ENCODE data around the gene XXYLT1. TPM values are rescaled to one million over a fixed set of nuclear protein-coding genes. Genes with fewer than 3 reads are reported as not detected.

The XXYLT1 gene
- total and polyA plus RNA-seq, 9 of the 15 experiments (the other 6 are each of a cell fraction or from before 2014, with no cell fraction given) = 1.9 to 18.9 (median 15.0) TPM

- TF ChIP-seq TSC22D4 (tag; IDR thresholded peaks at IDR 0.05) = no peak
- TF ChIP-seq ZBTB8A (IDR thresholded peaks at IDR 0.05; ENCODE audit: partially characterized antibody) = no peak
- TF ChIP-seq ZNF395 (CRISPR knock-in tag; IDR thresholded peaks at IDR 0.05) = peak; percentile 93
- no peak for TF ChIP-seq BRF1 (IDR thresholded peaks at IDR 0.05; ENCODE audit: borderline replicate concordance, extremely low read depth, insufficient read length)
- peak; percentile 26; the same call in 1 of the 2 replicates for TF ChIP-seq CREM (IDR thresholded peaks at IDR 0.05; ENCODE audit: low read depth)
- TF ChIP-seq TOE1 (IDR thresholded peaks at IDR 0.05; ENCODE audit: borderline replicate concordance) = no peak
- no peak for TF ChIP-seq TOE1 (CRISPR knock-in tag; IDR thresholded peaks at IDR 0.05; ENCODE audit: borderline replicate concordance, low read depth)
- TF ChIP-seq ARHGAP35 (IDR thresholded peaks at IDR 0.05; ENCODE audit: partially characterized antibody) = no peak
- TF ChIP-seq BHLHE40 (IDR thresholded peaks at IDR 0.05; ENCODE audit: low read length) = no peak
- TF ChIP-seq E2F8 (IDR thresholded peaks at IDR 0.05; ENCODE audit: low read depth, partially characterized antibody) = no peak
- TF ChIP-seq NCOA1 (IDR thresholded peaks at IDR 0.05; ENCODE audit: low read depth) = no peak
- no peak for TF ChIP-seq E2F1 (CRISPR knock-in tag; IDR thresholded peaks at IDR 0.05)
- no peak for TF ChIP-seq CBFB (CRISPR knock-in tag; IDR thresholded peaks at IDR 0.05)
- TF ChIP-seq BACH1 (tag; IDR thresholded peaks at IDR 0.05) = peak; percentile 62; the same call in 1 of the 2 replicates
- TF ChIP-seq MAFK (IDR thresholded peaks at IDR 0.05; ENCODE audit: low read length) = no peak
- peak; percentile 32 for TF ChIP-seq CREB1 (IDR thresholded peaks at IDR 0.05)
- no peak for TF ChIP-seq CREB1 (CRISPR knock-in tag; IDR thresholded peaks at IDR 0.05)
- no peak for TF ChIP-seq THRA (IDR thresholded peaks at IDR 0.05)
- TF ChIP-seq EWSR1 (IDR thresholded peaks at IDR 0.05; ENCODE audit: borderline replicate concordance, low read depth, partially characterized antibody) = no peak
- no peak for TF ChIP-seq ZFP30 (CRISPR knock-in tag; IDR thresholded peaks at IDR 0.05; ENCODE audit: borderline replicate concordance)
- TF ChIP-seq CBX3 (IDR thresholded peaks at IDR 0.05; ENCODE audit: borderline replicate concordance in 1 of 2, low read length in 2 of 2) = no peak
Observed at GRCh38 chr3:195162033-195162669, 108.8 kb downstream of the XXYLT1 start (continued).

Data from K562 (cell line).